GM23248 (cell line): Measurements from ENCODE around the gene KCNQ2.

Experiments used
- EZH2 ChIP-seq: fragments of 200-600 bp; sonication (generic); IDR thresholded peaks from 2 replicates; pipeline ENCODE4 v1.6.1; 2018; ENCODE audit warnings: antibody characterized with exemption, mild to moderate bottlenecking; ENCODE audit not compliant: insufficient read depth, poor library complexity, severe bottlenecking
- EZH2phosphoT487 ChIP-seq: fragments of 200-600 bp; sonication (generic); IDR thresholded peaks from 2 replicates; pipeline ENCODE4 v1.6.1; 2018; ENCODE audit warnings: antibody characterized with exemption, moderate library complexity, mild to moderate bottlenecking, low read depth; ENCODE audit not compliant: insufficient read depth

GRCh38 chr20:63408684-63409046, 63.8 kb downstream of the KCNQ2 start:
- TF ChIP-seq EZH2phosphoT487 (no peak), EZH2 (no peak)
